Right lobe of liver (tissue), 6 donors: Measurements from ENCODE around the gene AGO3. TPM values are rescaled to one million over a fixed set of nuclear protein-coding genes. Genes with fewer than 3 reads are reported as not detected.

Source experiments
- ATAC-seq, 4 donors: fragments of 200-7000 bp; cut with Tn5 transposase; one replicate each; pipeline ENCODE4 v1.9.1; 2020; ENCODE audit warnings: mild to moderate bottlenecking in 4 of 4, moderate library complexity in 4 of 4
- DNase-seq, 3 donors: peaks; one replicate each; pipeline ENCODE4 v3.0.0-alpha.2; 2020
- H3K27ac ChIP-seq, 3 donors: fragments of 200-600 bp; one replicate each; pipeline ENCODE4 v1.8.0; 2022
- H3K27me3 ChIP-seq, 2 donors: fragments of 200-600 bp; one replicate each; pipeline ENCODE4 v1.8.0; 2022
- H3K36me3 ChIP-seq, 4 donors: fragments of 200-600 bp; sonication (generic) in 1 of 4; one replicate each; pipeline versions ENCODE4 v1.5.1 to v1.8.0; 2017 to 2022; ENCODE audit warnings: control low read depth in 1 of 4
- H3K4me1 ChIP-seq, 4 donors: fragments of 200-600 bp; sonication (generic) in 1 of 4; one replicate each; pipeline versions ENCODE4 v1.5.1 to v1.8.0; 2017 to 2022; ENCODE audit warnings: control low read depth in 1 of 4
- H3K4me3 ChIP-seq, 3 donors: fragments of 200-600 bp; one replicate each; pipeline ENCODE4 v1.8.0; 2022
- H3K9me3 ChIP-seq, 4 donors: fragments of 200-600 bp; sonication (generic) in 1 of 4; one replicate each; pipeline versions ENCODE4 v1.5.1 to v1.8.0; 2017 to 2022; ENCODE audit warnings: control low read depth in 1 of 4
- POLR2A ChIP-seq: fragments of 450-650 bp; IDR thresholded peaks from one replicate; pipeline ENCODE4 v1.6.1; 2017; ENCODE audit warnings: antibody characterized with exemption, mild to moderate bottlenecking
- WGBS: methylation state at CpG from one replicate; pipeline ENCODE4 v1.1.6; 2018; ENCODE audit warnings: low coverage, low lambda C conversion rate; ENCODE audit not compliant: insufficient coverage; ENCODE audit errors: missing lambda C conversion rate; 5-methylcytosine and 5-hydroxymethylcytosine counted together
- intact Hi-C, 2 donors: fragments of 100-400 bp; cut with DNase I; formaldehyde crosslinking; loops; one replicate each; pipeline versions ENCODE4 v1.11.2 to v1.14.1; 2022
- total RNA-seq, 6 experiments: library from RNA; depleted of rRNA in 2 of 6; stranded (reverse); fragments of >200 nt in 2 of 6; fragmentation: NEBNext Ultra II Directional in 3 of 6; extraction: Animal tissue kit (Norgen Biotek cat#: 25700) in 3 of 6; gene quantifications; one replicate each; pipeline versions ENCODE4 v1.1.0 to v1.2.4, GENCODE V29; 2016 to 2023
- TF ChIP-seq, protein P1 (sequence below), 4 donors: fragments of 200-600 bp in 3 of 4; fragments of 450-650 bp in 1 of 4; IDR thresholded peaks; one replicate each; pipeline versions ENCODE4 v1.5.1 to v1.8.0; 2016 to 2022; ENCODE audit warnings: antibody characterized with exemption in 4 of 4, mild to moderate bottlenecking in 2 of 4
- donor health status: DM: no; HTN: yes; CAD: no.
- donor health status: DM: no; HTN: no; CAD: no.
- donor health status: DM: no; HTN: no; CAD: no.
- donor health status: DM: no; HTN: yes; CAD: no.
- donor health status: DM: no; HTN: yes; CAD: no.

AGO3 gene
- total RNA-seq, 6 experiments from 2014 or later = 7.0 to 16.2 (median 13.1) TPM

DNA sequence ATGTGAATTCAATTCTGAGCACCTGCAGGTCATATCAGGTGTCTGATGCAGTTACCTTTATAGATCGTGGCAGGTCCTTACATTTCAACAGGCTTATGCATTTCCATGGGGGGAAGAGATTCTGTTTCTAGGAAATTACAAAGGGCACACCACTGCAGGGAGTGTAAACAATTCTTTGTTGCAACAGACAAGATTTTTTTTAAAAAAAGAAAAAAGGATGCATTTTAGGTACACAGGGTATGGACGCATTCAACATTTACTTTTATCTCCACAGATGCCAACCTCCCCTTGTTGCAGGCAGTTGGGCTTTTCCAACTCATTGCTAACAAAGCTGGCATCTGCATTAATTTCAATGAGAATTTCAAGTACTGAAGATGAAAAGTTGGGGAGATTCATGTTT lies 139.4 kb downstream of the AGO3 start:
- 75% methylated on average over 2 of the region's 2 CpGs for WGBS

DNA sequence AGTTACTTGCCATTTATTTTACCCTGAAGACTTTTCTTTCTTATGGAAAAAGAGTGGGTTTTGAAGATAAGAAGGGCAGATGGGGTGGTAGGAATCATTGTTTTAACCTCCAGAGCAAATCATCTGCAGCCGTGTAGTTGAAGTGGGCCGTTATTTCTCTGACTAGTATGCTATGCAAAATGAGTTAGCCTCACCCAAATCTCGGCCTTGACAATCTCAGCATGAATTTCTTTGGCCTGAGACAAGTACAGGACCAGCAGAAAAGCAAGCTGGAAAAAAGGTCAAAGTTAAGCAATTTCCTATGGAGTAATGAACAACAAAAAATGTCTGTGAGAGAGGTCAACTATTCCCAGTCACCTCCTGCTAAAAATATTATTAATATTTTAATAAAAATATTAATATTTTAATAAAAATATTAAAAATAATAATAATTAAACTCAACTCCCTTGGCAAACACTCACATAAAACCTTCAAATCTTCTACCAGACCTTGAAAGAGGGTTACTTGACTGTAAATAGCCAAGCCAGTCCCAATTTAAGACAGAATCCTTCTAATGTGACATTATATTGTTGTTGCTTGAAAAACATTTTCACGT lies 146.2 kb downstream of the AGO3 start:
- H3K9me3 ChIP-seq = no peaks in the 10 kb centered on the region
- 42% methylated on average over 4 of the region's 4 CpGs for WGBS
- H3K4me3 ChIP-seq = no peak overlapping the region
- ATAC-seq (no peak), DNase-seq (no peak)
- no peak for TF ChIP-seq POLR2A
- TF ChIP-seq, protein P1, sequence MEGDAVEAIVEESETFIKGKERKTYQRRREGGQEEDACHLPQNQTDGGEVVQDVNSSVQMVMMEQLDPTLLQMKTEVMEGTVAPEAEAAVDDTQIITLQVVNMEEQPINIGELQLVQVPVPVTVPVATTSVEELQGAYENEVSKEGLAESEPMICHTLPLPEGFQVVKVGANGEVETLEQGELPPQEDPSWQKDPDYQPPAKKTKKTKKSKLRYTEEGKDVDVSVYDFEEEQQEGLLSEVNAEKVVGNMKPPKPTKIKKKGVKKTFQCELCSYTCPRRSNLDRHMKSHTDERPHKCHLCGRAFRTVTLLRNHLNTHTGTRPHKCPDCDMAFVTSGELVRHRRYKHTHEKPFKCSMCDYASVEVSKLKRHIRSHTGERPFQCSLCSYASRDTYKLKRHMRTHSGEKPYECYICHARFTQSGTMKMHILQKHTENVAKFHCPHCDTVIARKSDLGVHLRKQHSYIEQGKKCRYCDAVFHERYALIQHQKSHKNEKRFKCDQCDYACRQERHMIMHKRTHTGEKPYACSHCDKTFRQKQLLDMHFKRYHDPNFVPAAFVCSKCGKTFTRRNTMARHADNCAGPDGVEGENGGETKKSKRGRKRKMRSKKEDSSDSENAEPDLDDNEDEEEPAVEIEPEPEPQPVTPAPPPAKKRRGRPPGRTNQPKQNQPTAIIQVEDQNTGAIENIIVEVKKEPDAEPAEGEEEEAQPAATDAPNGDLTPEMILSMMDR (IDR thresholded peaks at IDR 0.05) = no peak
- H3K27ac ChIP-seq = no peak overlapping the region
- no peaks in the 10 kb centered on the region for H3K36me3 ChIP-seq
- H3K4me1 ChIP-seq = no peaks in the 10 kb centered on the region
- H3K27me3 ChIP-seq = no peaks in the 10 kb centered on the region
- intact Hi-C loops = no loop called here

More for the DNA sequence above, 139.4 kb downstream of the AGO3 start:
- no peak for DNase-seq
- Histone ChIP-seq H3K9me3 (no peaks in the 10 kb centered on the region), H3K4me1 (no peaks in the 10 kb centered on the region), H3K36me3 (no peaks in the 10 kb centered on the region), H3K4me3 (no peak overlapping the region), H3K27ac (no peak overlapping the region), H3K27me3 (no peaks in the 10 kb centered on the region)
- no peak for ATAC-seq
- intact Hi-C loops = no loop called here
- TF ChIP-seq, protein P1 (IDR thresholded peaks at IDR 0.05) = no peak
- no peak for TF ChIP-seq POLR2A

DNA sequence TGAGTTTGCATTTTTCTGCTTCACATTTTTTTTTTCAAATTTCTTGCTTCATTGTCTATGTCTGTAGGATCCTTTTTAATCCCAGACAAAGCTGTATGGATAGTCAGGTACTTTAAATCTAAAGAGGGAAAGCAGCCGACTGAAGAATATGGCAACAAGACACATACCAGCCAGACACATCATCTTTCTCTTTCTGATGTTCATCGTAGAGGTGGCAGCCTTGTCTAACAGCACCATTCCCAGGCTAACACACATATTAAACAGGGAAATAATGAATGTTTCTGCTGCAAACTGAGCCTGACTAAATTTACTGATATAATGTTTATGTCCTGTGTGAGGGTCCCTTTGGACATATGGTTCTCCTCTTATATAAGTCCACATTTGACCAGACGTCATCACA lies 149.3 kb downstream of the AGO3 start:
- WGBS = 42% methylated on average over 3 of the region's 3 CpGs
- TF ChIP-seq, protein P1 (IDR thresholded peaks at IDR 0.05) = no peak
- TF ChIP-seq POLR2A = no peak
- no peak for ATAC-seq
- Histone ChIP-seq H3K4me1 (peaks cover 0 to 4% (median 0%) of the 10 kb centered on the region in 4 donors), H3K27me3 (no peaks in the 10 kb centered on the region), H3K27ac (no peak overlapping the region), H3K9me3 (no peaks in the 10 kb centered on the region), H3K4me3 (no peak overlapping the region), H3K36me3 (no peaks in the 10 kb centered on the region)
- no peak for DNase-seq
- intact Hi-C loops = no loop called here

DNA sequence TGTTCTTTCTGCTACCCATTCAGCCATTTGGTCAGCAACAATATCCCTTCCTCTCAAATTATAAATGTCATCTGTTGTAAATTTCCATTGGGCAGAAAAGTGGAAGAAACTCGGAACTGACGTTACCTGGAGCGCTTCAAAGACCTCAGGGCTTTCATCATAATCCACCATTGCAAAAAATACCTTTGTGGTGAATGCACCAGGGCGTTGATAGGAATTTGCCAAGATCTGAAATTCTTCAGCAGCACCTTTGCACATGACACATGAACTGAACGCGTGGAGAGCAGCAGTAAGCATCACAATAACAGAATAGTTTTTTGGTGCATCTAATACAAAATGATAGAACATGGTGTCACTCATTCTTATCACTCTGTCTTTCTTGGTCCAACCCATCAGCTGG lies 149.9 kb downstream of the AGO3 start:
- ATAC-seq (no peak), DNase-seq (no peak)
- intact Hi-C loops = no loop called here
- Histone ChIP-seq H3K27me3 (no peaks in the 10 kb centered on the region), H3K9me3 (no peaks in the 10 kb centered on the region), H3K4me3 (no peak overlapping the region), H3K27ac (no peak overlapping the region), H3K36me3 (no peaks in the 10 kb centered on the region), H3K4me1 (peaks cover 0 to 4% (median 0%) of the 10 kb centered on the region in 4 donors)
- TF ChIP-seq, protein P1 (IDR thresholded peaks at IDR 0.05) = no peak
- no peak for TF ChIP-seq POLR2A
- 63% methylated on average over 6 of the region's 6 CpGs for WGBS
